Measurements from ENCODE around the gene ARTN. TPM values are rescaled to one million over a fixed set of nuclear protein-coding genes. Genes with fewer than 3 reads are reported as not detected.
A peak's percentile ranks its signal among the peaks of the same experiment; 100 is the strongest.

Gene ARTN
- total and polyA plus RNA-seq, 2 experiments from 2014 or later = 2.1 TPM; not detected in 1

DNA sequence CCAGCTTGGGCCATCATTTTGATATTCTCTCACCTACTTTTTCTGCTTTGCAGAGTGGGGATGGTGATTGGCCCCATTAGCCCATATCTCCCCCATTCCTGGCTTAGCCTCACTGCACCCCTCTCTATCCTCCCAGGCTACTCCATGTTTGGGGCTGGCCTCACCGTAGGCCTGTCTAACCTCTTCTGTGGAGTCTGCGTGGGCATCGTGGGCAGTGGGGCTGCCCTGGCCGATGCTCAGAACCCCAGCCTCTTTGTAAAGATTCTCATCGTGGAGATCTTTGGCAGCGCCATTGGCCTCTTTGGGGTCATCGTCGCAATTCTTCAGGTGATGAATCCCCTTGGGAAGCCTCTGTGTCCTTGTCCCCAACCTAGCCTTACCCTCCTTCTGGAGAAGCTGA lies 43.3 kb downstream of the ARTN start:
- Histone ChIP-seq H4K20me1 (ENCODE audit: insufficient read depth, poor library complexity, severe bottlenecking) (peaks cover 30% of the 10 kb centered on the region), H3K9me2 (replicated peaks; ENCODE audit: insufficient read depth) (no peaks in the 10 kb centered on the region), H3K27me3 (no peaks in the 10 kb centered on the region), H3K4me2 (peak overlapping the region; percentile 93), H3K9me3 (ENCODE audit: low read depth) (no peaks in the 10 kb centered on the region), H3K36me3 (replicated peaks; ENCODE audit: insufficient read depth, low read depth) (no peaks in the 10 kb centered on the region), H2AFZ (no peak overlapping the region), H3K4me1 (ENCODE audit: insufficient read depth) (peaks cover 35% of the 10 kb centered on the region), H3K27ac (no peak overlapping the region), H3K79me2 (peaks cover 53% of the 10 kb centered on the region), H3K4me3 (no peak overlapping the region)
- TF ChIP-seq, protein P1, sequence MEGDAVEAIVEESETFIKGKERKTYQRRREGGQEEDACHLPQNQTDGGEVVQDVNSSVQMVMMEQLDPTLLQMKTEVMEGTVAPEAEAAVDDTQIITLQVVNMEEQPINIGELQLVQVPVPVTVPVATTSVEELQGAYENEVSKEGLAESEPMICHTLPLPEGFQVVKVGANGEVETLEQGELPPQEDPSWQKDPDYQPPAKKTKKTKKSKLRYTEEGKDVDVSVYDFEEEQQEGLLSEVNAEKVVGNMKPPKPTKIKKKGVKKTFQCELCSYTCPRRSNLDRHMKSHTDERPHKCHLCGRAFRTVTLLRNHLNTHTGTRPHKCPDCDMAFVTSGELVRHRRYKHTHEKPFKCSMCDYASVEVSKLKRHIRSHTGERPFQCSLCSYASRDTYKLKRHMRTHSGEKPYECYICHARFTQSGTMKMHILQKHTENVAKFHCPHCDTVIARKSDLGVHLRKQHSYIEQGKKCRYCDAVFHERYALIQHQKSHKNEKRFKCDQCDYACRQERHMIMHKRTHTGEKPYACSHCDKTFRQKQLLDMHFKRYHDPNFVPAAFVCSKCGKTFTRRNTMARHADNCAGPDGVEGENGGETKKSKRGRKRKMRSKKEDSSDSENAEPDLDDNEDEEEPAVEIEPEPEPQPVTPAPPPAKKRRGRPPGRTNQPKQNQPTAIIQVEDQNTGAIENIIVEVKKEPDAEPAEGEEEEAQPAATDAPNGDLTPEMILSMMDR (IDR thresholded peaks at IDR 0.05; ENCODE audit: poor library complexity) = no peak
- TF ChIP-seq EZH2phosphoT487 (IDR thresholded peaks at IDR 0.05; ENCODE audit: low read depth, severe bottlenecking, unreplicated experiment) (no peak), EZH2 (IDR thresholded peaks at IDR 0.05; ENCODE audit: borderline replicate concordance) (no peak)
- no peak for DNase-seq (ENCODE audit: low spot score)
- WGBS (ENCODE audit: low lambda C conversion rate, missing lambda C conversion rate) = 95% methylated on average over 8 of the region's 8 CpGs

DNA sequence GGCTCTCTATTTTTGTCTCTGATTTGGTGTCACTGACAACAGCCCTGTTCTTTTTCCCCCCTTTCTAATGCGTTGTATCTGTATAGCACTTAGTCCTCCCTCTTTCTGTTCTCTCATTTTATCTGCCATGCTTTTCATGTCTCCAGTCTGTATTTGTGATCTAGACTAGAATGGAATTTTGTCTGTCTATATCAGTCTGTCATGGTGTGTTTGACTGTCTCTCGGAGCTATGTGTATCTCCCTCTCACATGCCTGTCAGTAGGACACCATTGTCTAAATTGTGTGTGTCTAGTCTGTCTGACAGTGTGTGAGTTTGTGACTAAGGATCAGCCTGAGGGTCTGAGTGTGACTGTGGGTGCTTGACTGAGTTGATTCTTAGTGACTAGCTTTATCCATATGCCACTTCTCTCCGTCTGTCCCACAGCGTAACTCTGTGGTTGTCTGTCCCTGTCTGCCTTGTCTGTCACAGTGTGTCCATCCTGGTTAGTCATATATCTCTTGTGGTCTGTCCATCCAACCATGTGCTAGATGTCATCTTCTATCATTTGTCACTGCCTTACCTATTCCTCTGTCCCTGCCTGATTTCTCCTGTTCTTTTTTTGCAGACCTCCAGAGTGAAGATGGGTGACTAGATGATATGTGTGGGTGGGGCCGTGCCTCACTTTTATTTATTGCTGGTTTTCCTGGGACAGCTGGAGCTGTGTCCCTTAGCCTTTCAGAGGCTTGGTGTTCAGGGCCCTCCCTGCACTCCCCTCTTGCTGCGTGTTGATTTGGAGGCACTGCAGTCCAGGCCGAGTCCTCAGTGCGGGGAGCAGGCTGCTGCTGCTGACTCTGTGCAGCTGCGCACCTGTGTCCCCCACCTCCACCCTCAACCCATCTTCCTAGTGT lies 44.0 kb downstream of the ARTN start:
- DNase-seq (ENCODE audit: low spot score) = no peak
- Histone ChIP-seq H3K4me1 (ENCODE audit: insufficient read depth) (peaks cover 35% of the 10 kb centered on the region), H4K20me1 (ENCODE audit: insufficient read depth, poor library complexity, severe bottlenecking) (peaks cover 30% of the 10 kb centered on the region), H3K27ac (no peak overlapping the region), H3K9me2 (replicated peaks; ENCODE audit: insufficient read depth) (no peaks in the 10 kb centered on the region), H3K79me2 (peaks cover 53% of the 10 kb centered on the region), H2AFZ (no peak overlapping the region), H3K27me3 (no peaks in the 10 kb centered on the region), H3K36me3 (replicated peaks; ENCODE audit: insufficient read depth, low read depth) (no peaks in the 10 kb centered on the region), H3K4me2 (peak overlapping the region; percentile 93), H3K9me3 (ENCODE audit: low read depth) (no peaks in the 10 kb centered on the region), H3K4me3 (no peak overlapping the region)
- TF ChIP-seq, protein P1 (IDR thresholded peaks at IDR 0.05; ENCODE audit: poor library complexity) = no peak
- TF ChIP-seq EZH2phosphoT487 (IDR thresholded peaks at IDR 0.05; ENCODE audit: low read depth, severe bottlenecking, unreplicated experiment) (no peak), EZH2 (IDR thresholded peaks at IDR 0.05; ENCODE audit: borderline replicate concordance) (no peak)
- WGBS (ENCODE audit: low lambda C conversion rate, missing lambda C conversion rate) = 86% methylated on average over 9 of the region's 9 CpGs

DNA sequence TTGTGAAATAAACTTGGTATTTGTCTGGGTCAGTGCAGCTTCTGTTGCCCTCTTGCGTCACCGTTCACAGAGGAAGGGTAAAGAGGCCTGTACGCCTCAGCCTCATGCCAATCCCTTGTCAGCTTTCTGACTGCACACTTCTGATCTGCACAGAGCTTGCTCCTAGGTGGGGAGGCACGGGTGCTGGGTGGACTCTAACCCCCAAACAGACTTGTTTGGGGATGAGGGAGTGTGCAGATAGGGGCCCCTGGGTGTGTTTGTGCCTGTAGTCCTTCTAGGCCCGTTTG lies 44.6 kb downstream of the ARTN start:
- H3K9me3 ChIP-seq (ENCODE audit: low read depth) = no peaks in the 10 kb centered on the region
- peaks cover 35% of the 10 kb centered on the region for H3K4me1 ChIP-seq (ENCODE audit: insufficient read depth)
- H3K4me2 ChIP-seq = peak overlapping the region; percentile 93
- no peaks in the 10 kb centered on the region for H3K27me3 ChIP-seq
- 70% methylated on average over 5 of the region's 5 CpGs for WGBS (ENCODE audit: low lambda C conversion rate, missing lambda C conversion rate)
- no peaks in the 10 kb centered on the region for H3K36me3 ChIP-seq (replicated peaks; ENCODE audit: insufficient read depth, low read depth)
- no peak overlapping the region for H2AFZ ChIP-seq
- peaks cover 30% of the 10 kb centered on the region for H4K20me1 ChIP-seq (ENCODE audit: insufficient read depth, poor library complexity, severe bottlenecking)
- no peak for DNase-seq (ENCODE audit: low spot score)
- H3K9me2 ChIP-seq (replicated peaks; ENCODE audit: insufficient read depth) = no peaks in the 10 kb centered on the region
- TF ChIP-seq, protein P1 (IDR thresholded peaks at IDR 0.05; ENCODE audit: poor library complexity) = no peak
- TF ChIP-seq EZH2phosphoT487 (IDR thresholded peaks at IDR 0.05; ENCODE audit: low read depth, severe bottlenecking, unreplicated experiment) (no peak), EZH2 (IDR thresholded peaks at IDR 0.05; ENCODE audit: borderline replicate concordance) (no peak)
- peak overlapping the region; percentile 69 for H3K27ac ChIP-seq
- H3K4me3 ChIP-seq = no peak overlapping the region
- peaks cover 53% of the 10 kb centered on the region for H3K79me2 ChIP-seq
